ENCODE results near the gene DNASE2. TPM values are rescaled to one million over a fixed set of nuclear protein-coding genes. Genes with fewer than 3 reads are reported as not detected.
"Not testable (repeated sequence)": the region's sequence is repeated elsewhere in the genome, so short reads cannot be mapped to it uniquely, and the experiment has no call there.

The DNASE2 gene
- polyA plus RNA-seq, 1 donor (not counting 4 experiments of a cell fraction or from before 2014, with no cell fraction given), result 23.5 TPM

GRCh38 chr19:12890787-12891552 lies 9.7 kb upstream of the DNASE2 start, which contains the start of gene GCDH:
Gene GCDH (plus strand): TSS chr19:12891160. CDS start chr19:12891305, 145 bp downstream.
- Histone ChIP-seq H3K27ac (ENCODE audit: control insufficient read depth, insufficient read depth, low read length) (peak within 1 kb of the TSS; percentile 80), H3K9me1 (ENCODE audit: control insufficient read depth, extremely low read depth, insufficient read depth, low read length) (no peaks in the 10 kb centered on the region), H3K4me2 (ENCODE audit: control insufficient read depth, extremely low read depth, insufficient read depth, low read depth, low read length) (peak within 1 kb of the TSS; percentile 83), H2AFZ (ENCODE audit: control insufficient read depth, low read length) (peak within 1 kb of the TSS; percentile 90), H3K27me3 (ENCODE audit: control insufficient read depth, extremely low read depth, insufficient read depth, low read length) (no peaks in the 10 kb centered on the region), H3K9me3 (ENCODE audit: control insufficient read depth, low read depth, low read length) (no peaks in the 10 kb centered on the region), H3K36me3 (ENCODE audit: control insufficient read depth in 2 of 2, extremely low read depth in 1 of 2, insufficient read depth in 2 of 2, low read length in 2 of 2) (peaks cover 4 to 16% of the 10 kb centered on the region in 2 experiments), H3K4me1 (ENCODE audit: control insufficient read depth, extremely low read depth, insufficient read depth, low read length) (peaks cover 7% of the 10 kb centered on the region), H4K20me1 (ENCODE audit: control insufficient read depth, extremely low read depth, insufficient read depth, low read length) (no peaks in the 10 kb centered on the region), H3K4me3 (ENCODE audit: control insufficient read depth in 2 of 3, extremely low read depth in 1 of 3, insufficient read depth in 2 of 3, low read depth in 1 of 3, low read length in 3 of 3) (peak within 1 kb of the TSS; percentile 72 to 95 (median 95)), H3K79me2 (ENCODE audit: control insufficient read depth, insufficient read depth, low read length) (peaks cover 10% of the 10 kb centered on the region), H3K9ac (ENCODE audit: control insufficient read depth, extremely low read depth, insufficient read depth, low read length) (peak within 1 kb of the TSS; percentile 77)
- DNase-seq (ENCODE audit: low read depth, low spot score), result peak; percentile 95
- dilution Hi-C loops (cut with MboI; ENCODE audit: extremely low pct_ligation_motif_present, low sequenced_read_pairs), result no loop called here
- peak; percentile 91 for FAIRE-seq
- TF ChIP-seq CTCF (optimal IDR thresholded peaks at IDR 0.05 in 1 of 3, IDR thresholded peaks at IDR 0.05 in 1 of 3, conservative IDR thresholded peaks at IDR 0.05 in 1 of 3; ENCODE audit: extremely low read depth in 1 of 3, insufficient read depth in 2 of 3, low read length in 3 of 3) (no peak), EZH2 (IDR thresholded peaks at IDR 0.05; ENCODE audit: low read length) (no peak)

- not testable (repeated sequence) for FAIRE-seq; H3K9ac ChIP-seq (ENCODE audit: control insufficient read depth, extremely low read depth, insufficient read depth, low read length)
- H3K4me3 ChIP-seq (ENCODE audit: control insufficient read depth in 2 of 3, extremely low read depth in 1 of 3, insufficient read depth in 2 of 3, low read depth in 1 of 3, low read length in 3 of 3), result peak overlapping the region in 1 of 3 experiments; percentile 40
These were observed 9.1 kb upstream of the DNASE2 start for GRCh38 chr19:12890299-12890786.

More at GRCh38 chr19:12890299-12890786, 9.1 kb upstream of the DNASE2 start:
- Histone ChIP-seq H3K79me2 (ENCODE audit: control insufficient read depth, insufficient read depth, low read length) (peaks cover 10% of the 10 kb centered on the region), H3K4me2 (ENCODE audit: control insufficient read depth, extremely low read depth, insufficient read depth, low read depth, low read length) (peak overlapping the region; percentile 69), H3K36me3 (ENCODE audit: control insufficient read depth in 2 of 2, extremely low read depth in 1 of 2, insufficient read depth in 2 of 2, low read length in 2 of 2) (peaks cover 1 to 15% of the 10 kb centered on the region in 2 experiments), H2AFZ (ENCODE audit: control insufficient read depth, low read length) (peak overlapping the region; percentile 16)
- H3K27me3 ChIP-seq (ENCODE audit: control insufficient read depth, extremely low read depth, insufficient read depth, low read length); H3K4me1 ChIP-seq (ENCODE audit: control insufficient read depth, extremely low read depth, insufficient read depth, low read length); H3K27ac ChIP-seq (ENCODE audit: control insufficient read depth, insufficient read depth, low read length); H3K9me3 ChIP-seq (ENCODE audit: control insufficient read depth, low read depth, low read length); dilution Hi-C loops (cut with MboI; ENCODE audit: extremely low pct_ligation_motif_present, low sequenced_read_pairs); H3K9me1 ChIP-seq (ENCODE audit: control insufficient read depth, extremely low read depth, insufficient read depth, low read length); DNase-seq (ENCODE audit: low read depth, low spot score); H4K20me1 ChIP-seq (ENCODE audit: control insufficient read depth, extremely low read depth, insufficient read depth, low read length): not testable (repeated sequence)
